Neutrophil (primary cell): ENCODE data around the gene KIF26B.

ENCODE experiments used
- H3K27ac ChIP-seq: fragments of 200-600 bp; sonication (generic); 2 replicates; pipeline ENCODE4 v1.5.1; 2016; ENCODE audit warnings: mild to moderate bottlenecking, moderate library complexity
- H3K27me3 ChIP-seq: fragments of 200-600 bp; sonication (generic); 2 replicates; pipeline ENCODE4 v1.6.0; 2016; ENCODE audit warnings: mild to moderate bottlenecking
- H3K36me3 ChIP-seq: fragments of 200-600 bp; sonication (generic); 2 replicates; pipeline ENCODE4 v1.5.1; 2017
- H3K4me1 ChIP-seq, 2 experiments: fragments of 200-600 bp in 1 of 2; sonication (generic) in 1 of 2; 1 replicate in 1 of 2; 2 replicates in 1 of 2; pipeline versions ENCODE4 v1.5.1 to v1.6.1; 2013 to 2016; ENCODE audit warnings: low read depth in 1 of 2, low read length in 1 of 2, mild to moderate bottlenecking in 1 of 2, moderate library complexity in 1 of 2; ENCODE audit not compliant: control insufficient read depth in 1 of 2, insufficient read depth in 1 of 2
- H3K4me3 ChIP-seq, 2 experiments: fragments of 200-600 bp in 1 of 2; sonication (generic) in 1 of 2; 1 replicate in 1 of 2; 2 replicates in 1 of 2; pipeline ENCODE4 v1.5.1; 2013 to 2016; ENCODE audit warnings: low read depth in 1 of 2, low read length in 1 of 2, mild to moderate bottlenecking in 1 of 2, moderate library complexity in 1 of 2
- H3K9me3 ChIP-seq: fragments of 200-600 bp; sonication (generic); 2 replicates; pipeline ENCODE4 v1.5.1; 2016
- CTCF ChIP-seq: fragments of 200-600 bp; sonication (generic); IDR thresholded peaks from 2 replicates; pipeline ENCODE4 v1.5.1; 2016; ENCODE audit warnings: antibody characterized with exemption

KIF26B gene

GRCh38 chr1:245201827-245202226, 47.0 kb downstream of the KIF26B start:
- H3K4me1 ChIP-seq = no peaks in the 10 kb centered on the region
- H3K9me3 ChIP-seq = no peaks in the 10 kb centered on the region
- peaks cover 23% of the 10 kb centered on the region for H3K27me3 ChIP-seq
- H3K4me3 ChIP-seq = no peak overlapping the region
- no peak for TF ChIP-seq CTCF
- H3K36me3 ChIP-seq = no peaks in the 10 kb centered on the region
- no peak overlapping the region for H3K27ac ChIP-seq

- no peaks in the 10 kb centered on the region for H3K4me1 ChIP-seq
- TF ChIP-seq CTCF = no peak
- H3K36me3 ChIP-seq = no peaks in the 10 kb centered on the region
These were observed 50.6 kb downstream of the KIF26B start for GRCh38 chr1:245205396-245205795.

GRCh38 chr1:245205864-245206263, 51.1 kb downstream of the KIF26B start:
- H3K4me1 ChIP-seq = no peaks in the 10 kb centered on the region
- H3K27me3 ChIP-seq = no peaks in the 10 kb centered on the region
- H3K27ac ChIP-seq = no peak overlapping the region
- peaks cover 6% of the 10 kb centered on the region for H3K9me3 ChIP-seq
- no peak for TF ChIP-seq CTCF
- no peaks in the 10 kb centered on the region for H3K36me3 ChIP-seq
- H3K4me3 ChIP-seq = no peak overlapping the region

More at GRCh38 chr1:245205396-245205795, 50.6 kb downstream of the KIF26B start:
- Histone ChIP-seq H3K9me3 (peaks cover 6% of the 10 kb centered on the region), H3K4me3 (no peak overlapping the region), H3K27ac (no peak overlapping the region), H3K27me3 (no peaks in the 10 kb centered on the region)

GRCh38 chr1:245207056-245207638, 52.4 kb downstream of the KIF26B start:
- Histone ChIP-seq H3K4me1 (no peaks in the 10 kb centered on the region), H3K36me3 (no peaks in the 10 kb centered on the region), H3K4me3 (no peak overlapping the region), H3K27me3 (no peaks in the 10 kb centered on the region), H3K27ac (no peak overlapping the region), H3K9me3 (peaks cover 6% of the 10 kb centered on the region)
- TF ChIP-seq CTCF = no peak

- peaks cover 6% of the 10 kb centered on the region for H3K9me3 ChIP-seq
- no peak overlapping the region for H3K4me3 ChIP-seq
- no peaks in the 10 kb centered on the region for H3K4me1 ChIP-seq
- TF ChIP-seq CTCF = no peak
- no peak overlapping the region for H3K27ac ChIP-seq
- no peaks in the 10 kb centered on the region for H3K36me3 ChIP-seq
- H3K27me3 ChIP-seq = no peaks in the 10 kb centered on the region
These were observed 53.0 kb downstream of the KIF26B start for GRCh38 chr1:245207801-245208200.
